OCI-LY3 (cell line): Measurements from ENCODE around the gene PIWIL4.

ENCODE experiments used
- H2AFZ ChIP-seq: fragments of 200-600, 300-600 bp; shearing (Covaris generic); 2 replicates; pipeline ENCODE4 v1.6.0; 2014; ENCODE audit warnings: antibody characterized with exemption, low read depth, low read length
- H3K27ac ChIP-seq: fragments of 200-600, 300-600 bp; sonication (generic); 2 replicates; pipeline ENCODE4 v1.5.1; 2014; ENCODE audit warnings: mild to moderate bottlenecking, low read length, moderate library complexity, mixed read lengths
- H3K27me3 ChIP-seq: fragments of 200-600, 300-600 bp; sonication (generic); 2 replicates; pipeline ENCODE4 v1.6.1; 2014; ENCODE audit warnings: low read depth, low read length, mixed read lengths
- H3K36me3 ChIP-seq: fragments of 200-600, 300-600 bp; sonication (generic); replicated peaks from 2 replicates; pipeline ENCODE3; 2014; ENCODE audit warnings: low read depth, low read length, mixed read lengths
- H3K4me1 ChIP-seq: fragments of 300-600, 200-600 bp; sonication (generic); 2 replicates; pipeline ENCODE4 v1.6.1; 2014; ENCODE audit warnings: low read length, mixed read lengths
- H3K4me2 ChIP-seq: fragments of 200-600, 300-600 bp; sonication (generic); 2 replicates; pipeline ENCODE4 v1.6.1; 2014; ENCODE audit warnings: low read length, mixed read lengths
- H3K4me3 ChIP-seq: fragments of 300-600, 200-600 bp; sonication (generic); 2 replicates; pipeline ENCODE4 v1.5.1; 2014; ENCODE audit warnings: antibody characterized with exemption, mild to moderate bottlenecking, low read length, moderate library complexity
- H3K79me2 ChIP-seq: fragments of 300-600, 200-600 bp; shearing (Covaris generic); 2 replicates; pipeline ENCODE4 v1.6.1; 2014; ENCODE audit warnings: mild to moderate bottlenecking, low read length, mixed read lengths
- H3K9ac ChIP-seq: fragments of 300-600, 200-600 bp; shearing (Covaris generic); 2 replicates; pipeline ENCODE4 v1.6.0; 2014; ENCODE audit warnings: mild to moderate bottlenecking, low read length, moderate library complexity
- H3K9me3 ChIP-seq: fragments of 200-600, 300-600 bp; shearing (Covaris generic); 2 replicates; pipeline ENCODE4 v1.6.1; 2014; ENCODE audit warnings: low read length, mixed read lengths; ENCODE audit not compliant: insufficient read depth
- H4K20me1 ChIP-seq: fragments of 200-600, 300-600 bp; sonication (generic); 2 replicates; pipeline ENCODE4 v1.6.1; 2016; ENCODE audit warnings: low read length, mixed read lengths; ENCODE audit not compliant: insufficient read depth
- EZH2phosphoT487 ChIP-seq: fragments of 200-600 bp; shearing (Covaris generic); IDR thresholded peaks from 2 replicates; pipeline ENCODE4 v1.6.1; 2018; ENCODE audit warnings: antibody characterized with exemption, mixed run types, low read depth
- TF ChIP-seq, protein P1 (sequence below): fragments of 200-600, 300-600 bp; sonication (generic); IDR thresholded peaks from 2 replicates; pipeline ENCODE4 v1.5.1; 2014; ENCODE audit warnings: antibody characterized with exemption, low read length, low read depth

Gene PIWIL4

DNA sequence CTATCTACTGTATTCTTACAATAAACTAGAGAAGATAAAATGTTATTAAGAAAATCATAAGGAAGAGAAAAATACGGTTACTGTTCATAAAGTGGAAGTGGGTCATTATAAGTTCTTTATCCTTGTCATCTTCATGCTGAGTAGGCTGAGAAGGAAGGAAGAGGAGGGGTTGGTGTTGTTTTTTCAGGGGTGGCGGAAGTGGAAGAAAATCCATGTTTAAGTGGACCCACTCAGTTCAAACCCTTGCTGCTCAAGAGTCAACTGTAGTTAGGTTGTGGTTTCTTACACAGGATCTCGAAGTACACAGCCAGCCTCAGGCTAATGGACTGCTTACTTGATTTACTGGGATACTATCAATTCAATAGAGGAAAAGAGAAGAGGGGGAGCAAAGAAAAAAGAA is 63.1 kb downstream of the PIWIL4 start:
- no peak for TF ChIP-seq EZH2phosphoT487
- TF ChIP-seq, protein P1, sequence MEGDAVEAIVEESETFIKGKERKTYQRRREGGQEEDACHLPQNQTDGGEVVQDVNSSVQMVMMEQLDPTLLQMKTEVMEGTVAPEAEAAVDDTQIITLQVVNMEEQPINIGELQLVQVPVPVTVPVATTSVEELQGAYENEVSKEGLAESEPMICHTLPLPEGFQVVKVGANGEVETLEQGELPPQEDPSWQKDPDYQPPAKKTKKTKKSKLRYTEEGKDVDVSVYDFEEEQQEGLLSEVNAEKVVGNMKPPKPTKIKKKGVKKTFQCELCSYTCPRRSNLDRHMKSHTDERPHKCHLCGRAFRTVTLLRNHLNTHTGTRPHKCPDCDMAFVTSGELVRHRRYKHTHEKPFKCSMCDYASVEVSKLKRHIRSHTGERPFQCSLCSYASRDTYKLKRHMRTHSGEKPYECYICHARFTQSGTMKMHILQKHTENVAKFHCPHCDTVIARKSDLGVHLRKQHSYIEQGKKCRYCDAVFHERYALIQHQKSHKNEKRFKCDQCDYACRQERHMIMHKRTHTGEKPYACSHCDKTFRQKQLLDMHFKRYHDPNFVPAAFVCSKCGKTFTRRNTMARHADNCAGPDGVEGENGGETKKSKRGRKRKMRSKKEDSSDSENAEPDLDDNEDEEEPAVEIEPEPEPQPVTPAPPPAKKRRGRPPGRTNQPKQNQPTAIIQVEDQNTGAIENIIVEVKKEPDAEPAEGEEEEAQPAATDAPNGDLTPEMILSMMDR = no peak
- Histone ChIP-seq H3K27ac (no peak overlapping the region), H3K4me1 (no peaks in the 10 kb centered on the region), H3K4me3 (no peak overlapping the region), H3K9ac (no peak overlapping the region), H3K9me3 (no peaks in the 10 kb centered on the region), H3K4me2 (no peak overlapping the region), H2AFZ (no peak overlapping the region), H3K36me3 (no peaks in the 10 kb centered on the region), H4K20me1 (no peaks in the 10 kb centered on the region), H3K27me3 (no peaks in the 10 kb centered on the region), H3K79me2 (no peaks in the 10 kb centered on the region)

DNA sequence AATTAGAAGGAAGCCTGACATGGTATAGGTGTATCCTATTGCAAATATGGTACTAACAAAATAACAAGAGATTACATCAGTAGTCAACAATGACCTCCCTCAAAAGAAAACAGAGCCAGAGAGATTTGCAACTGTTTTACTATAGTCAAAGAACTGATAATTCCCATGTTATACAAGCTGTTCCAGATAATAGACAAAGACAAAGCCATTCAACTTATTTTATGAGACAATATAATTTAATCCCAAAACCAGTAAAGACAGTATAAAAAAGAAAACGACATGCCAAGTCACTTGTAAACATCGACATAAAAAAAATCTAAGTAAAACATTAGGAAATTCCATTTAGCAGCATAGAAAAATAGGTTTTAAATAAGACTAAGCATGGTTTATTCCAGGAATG is 65.2 kb downstream of the PIWIL4 start:
- Histone ChIP-seq H3K4me3 (no peak overlapping the region), H3K36me3 (no peaks in the 10 kb centered on the region), H3K9me3 (no peaks in the 10 kb centered on the region), H3K79me2 (no peaks in the 10 kb centered on the region), H3K4me1 (no peaks in the 10 kb centered on the region), H2AFZ (no peak overlapping the region), H3K27ac (no peak overlapping the region), H3K9ac (no peak overlapping the region), H4K20me1 (no peaks in the 10 kb centered on the region), H3K4me2 (no peak overlapping the region), H3K27me3 (no peaks in the 10 kb centered on the region)
- no peak for TF ChIP-seq EZH2phosphoT487
- TF ChIP-seq, protein P1 = no peak

DNA sequence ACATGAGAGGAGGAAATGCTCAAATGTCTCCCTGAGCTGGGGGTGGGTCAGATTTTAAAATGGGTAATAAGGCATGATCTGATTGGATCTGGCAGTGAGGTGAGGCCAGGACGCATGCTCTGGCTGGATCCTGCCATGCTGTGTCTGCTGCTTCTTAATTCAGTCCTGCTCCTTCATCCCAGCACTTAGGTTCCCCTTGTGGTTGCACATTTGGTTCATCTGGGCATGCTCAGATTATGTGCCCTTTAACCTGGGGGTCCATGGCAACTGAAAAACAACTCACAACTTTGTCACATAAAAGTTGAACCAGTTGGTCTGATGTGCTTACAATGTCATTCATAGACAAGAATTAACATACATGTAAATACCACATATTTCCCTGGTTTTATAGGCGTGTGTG is 67.9 kb downstream of the PIWIL4 start:
- no peak overlapping the region for H3K4me2 ChIP-seq
- no peaks in the 10 kb centered on the region for H3K9me3 ChIP-seq
- H3K79me2 ChIP-seq = no peaks in the 10 kb centered on the region

DNA sequence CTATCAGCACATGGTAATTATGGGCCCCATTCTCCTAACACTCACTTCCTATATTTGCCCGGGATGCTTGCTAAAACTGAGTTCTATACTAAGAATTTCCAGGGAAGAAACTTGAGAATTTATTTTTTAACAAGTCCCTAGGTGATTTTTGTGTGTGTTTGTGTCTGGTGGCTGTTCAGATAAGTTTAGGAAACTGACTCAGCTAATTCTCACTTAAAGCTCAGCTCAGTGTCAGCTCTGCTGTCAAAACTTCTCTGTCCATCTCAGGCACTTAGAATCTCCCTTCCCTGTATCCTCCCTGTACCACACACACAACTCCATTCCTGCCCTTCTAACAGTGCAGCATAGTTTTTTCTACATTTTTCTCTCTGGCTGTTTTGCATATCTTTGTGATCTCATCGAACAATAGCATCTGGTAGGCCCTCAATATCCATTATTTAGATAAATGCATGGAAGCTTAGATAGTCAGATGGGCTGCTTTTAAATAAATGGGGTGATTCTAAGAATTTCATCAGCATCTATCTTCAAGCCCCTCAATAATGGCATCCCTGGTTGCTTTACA is 69.3 kb downstream of the PIWIL4 start:
- no peaks in the 10 kb centered on the region for H4K20me1 ChIP-seq
- no peak overlapping the region for H3K4me2 ChIP-seq
- no peak overlapping the region for H3K4me3 ChIP-seq
- H3K9me3 ChIP-seq = no peaks in the 10 kb centered on the region
- no peak overlapping the region for H2AFZ ChIP-seq
- H3K27ac ChIP-seq = no peak overlapping the region
- no peaks in the 10 kb centered on the region for H3K36me3 ChIP-seq
- no peaks in the 10 kb centered on the region for H3K27me3 ChIP-seq
- H3K9ac ChIP-seq = no peak overlapping the region
- no peaks in the 10 kb centered on the region for H3K79me2 ChIP-seq
- TF ChIP-seq EZH2phosphoT487 = no peak
- TF ChIP-seq, protein P1 = no peak
- peaks cover 9% of the 10 kb centered on the region for H3K4me1 ChIP-seq

More for the DNA sequence above, 67.9 kb downstream of the PIWIL4 start:
- Histone ChIP-seq H3K4me1 (peaks cover 9% of the 10 kb centered on the region), H3K9ac (no peak overlapping the region), H2AFZ (no peak overlapping the region), H3K27me3 (no peaks in the 10 kb centered on the region), H4K20me1 (no peaks in the 10 kb centered on the region), H3K36me3 (no peaks in the 10 kb centered on the region), H3K27ac (no peak overlapping the region), H3K4me3 (no peak overlapping the region)
- TF ChIP-seq, protein P1 = no peak
- no peak for TF ChIP-seq EZH2phosphoT487
